HG03135 (cell line): ENCODE results near the gene SPDYE1.
A peak's percentile ranks its signal among the peaks of the same experiment; 100 is the strongest.
"Not testable (repeated sequence)": the region's sequence is repeated elsewhere in the genome, so short reads cannot be mapped to it uniquely, and the experiment has no call there.

ENCODE experiments used
- ATAC-seq: cut with Tn5 transposase; IDR thresholded peaks from one replicate; pipeline ENCODE4 v1.9.1; 2021; ENCODE audit warnings: mild to moderate bottlenecking, moderate library complexity; ENCODE audit not compliant: unreplicated experiment

The SPDYE1 gene

DNA sequence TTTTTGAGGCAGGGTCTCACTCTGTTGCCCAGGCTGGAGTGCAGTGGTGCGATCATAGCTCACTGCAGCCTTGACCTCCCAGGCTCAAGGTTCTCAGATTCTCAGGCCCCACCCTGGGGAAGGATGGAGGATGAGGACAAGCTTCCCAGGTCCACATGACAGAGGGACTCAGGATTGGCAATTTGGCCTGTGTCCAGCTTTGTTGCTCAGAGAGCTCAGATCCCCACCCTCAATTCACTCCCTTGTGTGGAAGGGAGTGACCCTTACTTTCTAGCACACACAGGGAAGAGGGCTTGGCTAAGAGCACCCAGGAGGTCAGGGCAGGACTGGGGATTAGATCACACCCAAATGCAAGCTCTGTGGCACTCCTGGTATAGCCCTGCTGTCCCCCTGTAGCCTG lies 6.9 kb upstream of the SPDYE1 start:
- ATAC-seq, result not testable (repeated sequence)

DNA sequence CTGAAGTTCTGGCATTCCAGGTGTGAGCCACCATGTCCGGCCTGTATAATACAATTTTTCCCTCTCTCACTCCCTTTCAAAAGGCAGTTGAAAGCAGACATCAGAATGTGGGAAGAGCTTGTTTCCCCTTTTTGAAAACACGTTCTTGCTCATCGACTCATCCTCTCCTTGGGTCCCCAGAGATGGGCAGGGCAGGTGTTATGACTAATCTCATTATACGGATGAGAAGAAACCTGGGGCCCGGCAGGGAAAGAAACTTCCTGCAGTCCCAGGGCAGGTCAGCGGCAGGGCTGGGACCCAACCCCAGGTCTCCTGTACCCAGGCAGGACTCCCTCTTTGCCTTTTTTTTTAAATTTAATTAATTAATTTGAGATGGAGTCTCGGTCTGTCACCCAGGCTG lies 4.8 kb upstream of the SPDYE1 start:
- ATAC-seq, result peak; percentile 71

DNA sequence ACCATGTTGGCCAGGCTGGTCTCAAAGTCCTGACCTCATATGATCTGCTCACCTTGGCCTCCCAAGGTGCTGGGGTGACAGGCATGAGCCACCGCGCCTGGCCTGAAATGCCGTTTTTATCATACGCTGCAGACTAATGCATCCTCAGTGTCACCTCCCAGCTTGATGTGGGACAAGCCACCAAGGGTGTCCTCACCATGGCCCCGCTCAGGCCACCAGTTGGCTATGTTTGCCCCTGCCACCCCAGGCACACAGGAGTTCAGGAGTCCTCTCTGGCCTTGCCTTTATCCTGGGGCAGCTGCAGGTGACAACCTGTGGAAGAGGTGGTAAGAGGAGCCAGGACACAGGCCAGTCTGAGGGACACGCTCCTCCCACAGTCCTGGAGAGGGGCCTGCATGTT lies 3.0 kb upstream of the SPDYE1 start:
- ATAC-seq, result not testable (repeated sequence)

DNA sequence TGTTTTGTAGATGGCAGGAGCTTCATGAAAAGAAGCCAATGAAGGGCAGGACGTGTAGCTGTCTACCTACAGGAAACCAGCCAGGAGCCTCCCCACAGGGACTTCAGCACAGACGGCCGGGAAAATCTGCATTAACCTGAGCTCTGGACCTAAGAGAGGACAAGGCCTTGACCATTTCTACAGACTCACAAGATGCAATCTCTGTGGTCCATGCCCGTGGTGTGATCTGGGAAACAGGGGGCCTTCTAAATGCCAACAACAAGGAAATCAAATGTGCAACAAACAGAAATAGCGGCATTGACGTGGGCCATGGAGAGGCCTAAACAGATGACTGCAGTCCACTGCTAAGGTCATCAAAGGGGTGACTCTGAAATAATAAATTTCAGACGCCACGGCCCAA lies 14.4 kb downstream of the SPDYE1 start:
- not testable (repeated sequence) for ATAC-seq

DNA sequence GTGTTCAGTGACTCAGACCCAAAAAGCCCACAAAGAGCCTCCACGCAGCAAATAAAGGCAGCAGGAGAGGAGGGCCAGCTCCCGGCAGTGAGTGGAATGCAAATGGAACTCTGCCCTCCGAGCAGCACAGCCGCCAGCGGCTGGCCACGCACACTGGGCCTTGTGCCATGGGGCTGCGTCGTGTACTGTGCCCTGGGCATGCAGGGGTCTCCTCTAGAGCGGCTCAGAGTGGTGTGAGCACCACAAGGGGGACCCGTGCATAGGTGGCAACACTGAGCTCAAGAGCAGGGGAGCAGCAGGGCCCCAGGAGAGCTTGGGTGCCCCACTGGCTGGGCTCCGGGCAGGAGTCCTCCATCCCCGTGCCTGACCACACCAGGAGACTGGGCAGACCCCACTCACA lies 17.4 kb downstream of the SPDYE1 start:
- not testable (repeated sequence) for ATAC-seq

DNA sequence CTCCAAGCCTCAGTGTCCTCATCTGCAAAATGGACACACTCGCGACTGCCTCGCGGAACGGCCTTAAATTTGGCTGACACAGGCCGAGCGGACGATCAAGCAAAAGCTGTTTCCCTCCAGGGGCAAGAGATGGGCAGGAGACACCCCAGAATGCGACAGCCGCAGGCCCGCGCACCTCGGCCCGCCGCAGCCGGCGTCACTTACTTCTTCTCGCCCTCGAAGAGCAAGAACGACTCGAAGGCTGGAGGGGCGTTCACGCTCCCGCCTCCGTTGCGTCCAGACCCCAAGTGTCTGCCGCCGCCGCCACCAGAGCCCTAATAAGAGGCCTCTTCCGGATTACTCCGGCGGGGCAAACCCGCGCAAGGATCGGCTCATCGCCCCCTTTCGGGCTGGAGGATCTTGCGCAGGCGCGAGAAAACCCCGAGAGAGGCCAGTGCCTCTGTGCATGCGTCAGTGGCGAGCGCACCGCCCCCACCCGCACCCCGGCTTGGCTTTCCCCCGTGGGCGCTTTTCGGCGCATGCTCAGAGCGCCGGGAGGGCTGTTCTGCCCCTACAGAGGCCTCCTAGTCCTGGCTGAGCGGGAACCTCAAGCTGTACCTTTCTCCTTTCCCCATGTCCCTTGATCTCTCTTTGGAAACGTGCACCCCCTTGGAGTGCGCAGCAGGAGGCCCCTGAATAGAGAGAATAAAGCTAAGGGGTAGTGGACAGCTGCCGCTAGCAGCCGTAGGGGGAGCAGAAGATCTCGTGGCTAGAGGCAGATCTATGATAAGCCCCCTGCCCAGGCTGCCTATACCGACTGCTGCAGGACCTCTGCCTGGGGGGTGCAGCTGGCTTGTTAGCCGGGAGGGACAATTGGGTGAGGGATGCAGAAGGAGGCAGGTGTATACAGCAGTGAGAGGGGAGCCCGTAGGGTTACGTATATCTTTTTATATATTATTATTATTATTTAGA lies 21.4 kb downstream of the SPDYE1 start:
- peak; percentile 89 for ATAC-seq

DNA sequence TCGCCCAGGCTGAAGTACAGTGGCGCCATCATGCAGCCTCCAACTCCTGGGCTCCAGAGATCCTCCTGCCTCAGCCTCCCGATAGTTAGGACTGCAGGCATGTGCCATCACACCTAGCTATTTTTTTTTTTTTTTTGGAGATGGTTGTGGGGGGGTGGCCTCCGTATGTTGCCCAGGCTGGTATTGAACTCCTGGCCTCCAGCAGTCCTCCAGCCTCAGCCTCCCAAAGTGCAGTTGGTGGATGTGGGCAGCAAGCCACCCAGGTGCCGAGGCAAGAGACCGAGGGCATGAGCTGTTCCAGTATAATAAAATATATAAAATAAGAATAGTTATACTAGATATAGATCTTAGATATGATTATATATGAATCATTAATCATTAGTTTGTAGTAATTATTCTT lies 22.1 kb downstream of the SPDYE1 start:
- ATAC-seq, result not testable (repeated sequence)

DNA sequence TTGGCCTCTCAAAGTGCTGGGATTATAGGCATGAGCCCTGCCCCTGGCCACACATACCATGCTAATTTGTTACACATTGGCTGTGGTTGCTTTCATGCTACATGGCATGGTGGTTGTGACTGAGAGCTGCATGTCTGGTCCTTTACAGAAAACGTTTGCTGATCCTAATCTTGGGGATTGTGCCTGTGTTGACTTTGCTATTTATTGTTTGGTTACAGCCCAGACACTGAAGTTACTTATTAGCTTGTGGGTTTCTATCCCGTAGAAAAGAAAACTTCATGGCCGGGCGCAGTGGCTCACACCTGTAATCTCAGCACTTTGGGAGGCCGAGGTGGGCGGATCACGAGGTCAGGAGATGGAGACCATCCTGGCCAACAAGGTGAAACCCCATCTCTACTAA lies 24.4 kb downstream of the SPDYE1 start:
- not testable (repeated sequence) for ATAC-seq

DNA sequence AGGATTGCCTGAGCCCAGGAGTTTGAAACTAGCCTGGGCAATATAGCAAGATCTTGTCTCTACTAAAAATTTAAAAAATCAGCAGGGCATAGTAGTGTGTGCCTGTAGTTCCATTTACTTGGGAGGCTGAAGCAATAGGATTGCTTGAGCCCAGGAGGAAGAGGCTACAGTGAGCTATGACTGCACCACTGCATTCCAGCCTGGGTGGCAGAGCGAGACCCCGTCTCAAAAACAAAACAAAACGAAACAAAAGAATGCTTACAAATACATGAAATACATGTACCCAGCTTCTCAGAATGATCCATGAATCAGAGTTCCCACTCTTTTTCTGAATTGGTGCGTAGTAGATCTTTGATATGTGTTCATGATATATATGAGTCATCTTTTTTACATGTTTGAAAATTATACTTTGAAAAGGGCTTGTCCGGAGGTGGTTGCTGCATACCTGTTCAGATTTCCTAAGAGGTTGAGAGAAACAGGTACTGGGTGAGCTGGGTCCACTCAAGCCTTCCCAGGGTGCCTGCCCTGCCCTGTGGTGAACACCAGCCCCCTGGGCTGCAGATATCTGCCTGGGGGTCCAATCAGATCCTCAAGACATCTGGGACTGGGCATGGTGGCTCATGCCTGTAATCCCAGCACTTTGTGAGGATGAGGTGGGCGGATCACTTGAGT lies 25.2 kb downstream of the SPDYE1 start:
- not testable (repeated sequence) for ATAC-seq

DNA sequence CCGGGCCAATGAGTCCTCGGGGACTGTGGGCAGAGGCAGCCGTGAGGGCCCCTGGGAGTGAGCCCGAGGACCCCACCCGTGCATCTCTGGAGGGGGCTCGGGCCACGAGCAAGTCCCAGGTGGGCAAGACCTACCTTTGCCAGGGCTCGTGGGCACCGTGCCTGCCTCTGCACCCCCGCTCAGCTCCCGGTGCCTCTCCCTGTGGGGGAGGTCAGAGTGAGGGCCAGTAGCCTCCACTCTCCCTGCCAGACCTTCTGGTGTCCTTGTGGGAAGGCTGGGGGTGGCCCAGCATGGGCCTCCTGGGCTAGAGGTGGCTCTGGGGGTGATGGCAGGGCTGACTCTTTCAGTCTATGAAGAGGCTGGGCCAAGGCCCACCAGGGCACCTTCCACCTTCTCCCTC lies 31.7 kb downstream of the SPDYE1 start:
- ATAC-seq, result not testable (repeated sequence)

DNA sequence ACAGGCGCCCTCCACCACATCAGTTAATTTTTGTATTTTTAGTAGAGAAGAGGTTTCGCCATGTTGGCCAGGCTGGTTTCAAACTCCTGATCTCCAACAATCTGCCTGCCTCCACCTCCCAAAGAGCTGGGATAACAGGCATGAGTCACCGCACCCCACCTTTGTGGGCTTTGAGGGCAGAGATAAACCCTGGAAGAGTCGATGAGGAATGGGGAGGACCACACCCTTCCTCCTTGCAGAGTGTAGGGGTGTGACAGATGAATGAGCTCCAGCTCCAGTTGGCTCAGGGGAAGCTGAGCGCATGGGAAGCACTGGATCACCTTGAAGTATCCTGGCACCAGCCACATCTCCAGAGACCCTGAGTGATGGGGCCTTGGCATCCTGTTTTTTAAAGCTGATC lies 32.3 kb downstream of the SPDYE1 start:
- ATAC-seq, result not testable (repeated sequence)

DNA sequence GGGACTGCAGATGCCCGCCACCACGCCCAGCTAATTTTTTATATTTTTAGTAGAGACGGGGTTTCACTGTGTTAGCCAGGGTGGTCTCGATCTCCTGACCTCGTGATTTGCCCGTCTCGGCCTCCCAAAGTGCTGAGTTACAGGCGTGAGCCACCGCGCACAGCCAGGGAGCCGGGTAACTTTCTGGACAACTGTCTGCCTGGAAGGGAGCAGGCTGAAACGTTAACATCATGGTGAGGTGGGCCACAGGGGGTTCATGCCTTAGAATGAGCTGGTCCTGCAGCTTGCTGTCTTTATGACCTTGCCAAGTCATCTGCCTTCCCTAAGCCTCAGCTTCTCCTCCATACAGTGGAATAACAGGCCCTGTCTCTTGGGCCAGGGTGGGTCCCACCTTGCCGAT lies 33.6 kb downstream of the SPDYE1 start:
- ATAC-seq, result not testable (repeated sequence)

DNA sequence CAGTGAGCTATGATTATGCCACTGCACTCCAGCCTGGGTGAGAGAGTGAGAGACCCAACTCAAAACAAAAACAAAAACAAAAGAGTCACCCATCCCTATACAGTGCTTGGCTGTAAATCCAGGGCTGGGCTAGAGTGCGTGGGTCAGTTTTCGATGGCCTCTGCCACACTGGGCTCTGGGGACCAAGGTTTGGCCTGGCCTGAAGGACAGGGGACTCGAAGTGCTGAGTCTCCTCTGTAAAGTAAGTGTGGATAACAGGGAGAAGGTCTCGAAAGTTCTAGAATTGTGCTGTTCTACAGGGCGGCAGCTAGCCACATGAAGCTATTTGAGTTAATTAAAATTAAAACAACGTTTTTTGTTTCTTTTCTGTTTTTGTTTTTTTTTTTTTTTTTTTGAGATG lies 34.3 kb downstream of the SPDYE1 start:
- ATAC-seq, result not testable (repeated sequence)

DNA sequence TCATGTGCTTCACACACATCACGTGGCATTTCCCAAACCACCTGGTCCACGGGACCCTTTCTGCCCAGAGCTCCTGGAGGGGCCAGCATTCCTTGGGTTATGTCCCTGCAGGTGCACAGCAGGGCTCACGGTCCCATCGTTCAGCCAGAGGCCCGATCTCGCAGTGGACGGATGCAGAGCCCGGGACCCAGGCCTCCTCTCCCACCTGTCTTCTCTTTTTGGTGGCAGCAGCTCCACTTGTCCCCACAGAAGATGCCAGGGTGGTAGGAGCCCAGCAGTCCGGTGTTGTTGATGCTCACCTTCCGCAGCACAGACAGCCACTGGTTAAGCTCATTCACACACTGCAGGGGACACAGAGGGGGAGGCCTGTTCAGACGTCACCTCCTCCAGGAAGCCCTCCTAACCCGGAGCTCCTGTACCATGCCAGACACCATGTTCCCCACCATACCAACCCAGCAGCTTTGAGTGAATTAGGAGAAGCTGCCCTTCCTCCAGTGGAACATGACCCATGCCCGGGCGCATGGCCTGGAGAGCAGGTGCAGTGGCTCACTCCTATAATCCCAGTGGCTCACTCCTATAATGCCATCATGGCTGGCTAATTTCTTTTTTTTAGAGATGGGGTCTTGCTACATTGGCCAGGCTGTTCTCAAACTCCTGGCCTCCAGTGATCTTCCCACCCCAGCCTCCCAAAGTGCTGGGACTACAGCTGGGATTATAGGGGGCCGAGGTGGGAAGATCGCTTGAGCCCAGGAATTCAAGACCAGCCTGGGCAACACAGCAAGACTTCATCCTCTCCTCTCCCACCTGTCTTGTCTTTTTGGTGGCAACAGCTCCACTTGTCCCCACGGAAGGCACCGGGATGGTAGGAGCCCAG lies 36.5 kb downstream of the SPDYE1 start:
- not testable (repeated sequence) for ATAC-seq

DNA sequence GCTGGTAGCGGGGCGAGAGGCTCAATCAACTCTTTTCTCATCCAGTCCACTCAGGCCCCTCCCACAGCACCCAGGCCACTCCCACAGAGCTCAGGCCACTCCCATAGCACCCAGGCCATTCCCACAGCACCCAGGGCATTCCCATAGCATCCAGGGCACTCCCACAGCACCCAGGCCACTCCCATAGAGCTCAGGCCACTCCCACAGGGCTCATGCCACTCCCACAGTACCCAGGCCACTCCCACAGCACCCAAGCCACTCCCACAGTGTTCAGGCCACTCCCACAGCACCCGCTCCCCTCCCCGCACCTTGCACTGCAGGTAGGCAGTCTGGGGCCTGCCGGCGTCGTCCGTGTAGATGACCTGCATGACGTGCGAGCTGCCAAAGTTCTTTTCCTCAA lies 38.7 kb downstream of the SPDYE1 start:
- not testable (repeated sequence) for ATAC-seq

DNA sequence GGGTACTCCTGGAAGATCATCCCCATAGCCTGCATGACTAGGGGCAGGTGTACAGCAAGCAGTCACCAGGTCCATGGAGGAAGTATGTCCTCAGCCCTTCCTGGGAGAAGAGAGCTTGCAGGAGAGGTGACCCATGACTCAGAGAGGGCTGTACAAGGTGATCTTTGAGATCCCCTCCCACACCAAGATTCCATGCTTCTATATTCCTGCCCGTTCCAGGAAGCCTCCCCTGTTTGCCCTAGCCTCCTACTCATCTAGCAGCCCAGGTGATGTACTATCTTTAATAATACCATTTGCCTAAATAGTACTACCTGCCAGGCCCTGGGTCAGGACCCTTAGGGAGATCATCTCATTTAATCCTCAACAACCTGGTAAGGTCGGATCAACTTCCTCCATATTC lies 40.3 kb downstream of the SPDYE1 start:
- ATAC-seq, result not testable (repeated sequence)

DNA sequence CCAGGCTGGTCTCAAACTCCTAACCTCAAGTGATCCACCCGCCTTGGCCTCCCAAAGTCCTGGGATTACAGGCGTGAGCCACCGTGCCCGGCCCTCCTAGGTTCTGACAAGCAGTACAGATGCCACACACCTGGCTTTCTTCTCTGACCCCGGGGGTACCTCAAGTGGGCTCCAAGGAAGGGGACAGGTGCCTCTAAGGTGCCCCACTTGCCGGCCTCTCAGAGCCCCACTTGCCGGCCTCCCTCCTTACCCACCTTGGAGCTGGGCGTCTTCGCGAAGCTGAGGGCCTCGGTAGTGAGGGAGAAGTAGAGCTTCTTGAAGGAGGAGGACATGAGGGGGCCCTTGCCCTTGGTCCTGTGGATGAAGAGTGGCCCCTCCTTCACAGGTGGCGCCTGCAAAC lies 40.9 kb downstream of the SPDYE1 start:
- not testable (repeated sequence) for ATAC-seq

DNA sequence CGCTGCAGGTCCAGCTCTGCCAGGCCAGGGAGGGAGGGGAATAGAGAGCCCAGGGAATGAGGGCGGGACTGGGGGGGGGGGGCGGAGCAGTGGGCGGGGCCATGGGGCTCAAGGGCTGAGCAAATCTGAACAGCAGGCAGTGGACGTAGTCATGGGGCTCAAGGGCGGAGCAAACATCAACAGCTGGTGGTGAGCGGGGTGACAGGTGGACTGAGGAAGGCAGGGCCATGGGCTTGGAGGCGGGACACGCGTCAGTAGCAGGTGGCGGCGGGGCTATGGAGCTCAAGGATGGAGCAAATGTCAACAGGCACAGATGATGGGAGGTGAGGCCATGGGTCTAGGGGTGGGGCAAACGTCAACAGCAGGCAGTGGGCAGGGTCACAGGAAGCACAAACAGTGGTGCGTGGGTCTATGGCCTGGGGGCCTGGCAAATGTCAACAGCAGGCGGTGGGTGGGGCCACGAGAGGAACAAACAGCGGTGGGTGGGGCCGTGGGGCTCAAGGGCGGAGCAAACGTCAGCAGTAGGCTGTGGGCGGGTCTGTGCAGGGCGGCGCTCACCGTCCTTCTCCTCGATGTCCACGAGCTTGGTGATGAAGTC lies 41.4 kb downstream of the SPDYE1 start:
- peak; percentile 52 for ATAC-seq

DNA sequence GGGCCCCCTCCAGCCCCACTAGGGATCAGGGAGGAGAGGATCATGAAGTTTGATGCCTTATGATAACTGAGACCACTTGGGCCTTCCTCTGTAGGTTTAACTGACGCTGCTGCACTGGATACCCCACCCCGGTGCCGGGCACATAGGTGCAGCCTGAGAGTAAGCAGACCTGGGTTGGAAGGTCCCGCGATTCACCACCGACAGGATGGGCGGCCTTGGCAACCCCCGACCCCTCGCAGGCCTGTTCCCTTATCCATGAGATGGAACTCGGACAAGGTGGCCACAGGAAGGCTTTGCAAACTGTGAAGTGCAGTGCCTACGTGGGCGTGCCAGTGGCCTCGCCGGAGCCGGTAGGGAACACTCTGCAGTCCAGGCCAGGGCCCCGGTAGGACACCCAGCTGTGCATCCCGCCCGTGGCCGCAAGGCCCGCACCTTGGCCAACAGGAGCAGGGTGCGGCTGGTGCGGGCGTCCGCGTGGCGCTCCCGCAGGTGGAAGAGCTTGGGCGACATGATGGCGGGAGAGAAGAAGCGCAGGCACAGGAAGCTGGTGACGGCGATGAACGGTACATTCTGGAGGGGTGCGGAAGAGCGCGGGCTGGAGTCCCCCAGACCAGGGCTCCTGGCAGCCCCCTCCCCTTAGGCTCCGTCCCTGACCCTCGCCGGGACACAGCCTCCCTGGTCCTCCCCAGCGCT lies 42.2 kb downstream of the SPDYE1 start:
- peak; percentile 18 for ATAC-seq

DNA sequence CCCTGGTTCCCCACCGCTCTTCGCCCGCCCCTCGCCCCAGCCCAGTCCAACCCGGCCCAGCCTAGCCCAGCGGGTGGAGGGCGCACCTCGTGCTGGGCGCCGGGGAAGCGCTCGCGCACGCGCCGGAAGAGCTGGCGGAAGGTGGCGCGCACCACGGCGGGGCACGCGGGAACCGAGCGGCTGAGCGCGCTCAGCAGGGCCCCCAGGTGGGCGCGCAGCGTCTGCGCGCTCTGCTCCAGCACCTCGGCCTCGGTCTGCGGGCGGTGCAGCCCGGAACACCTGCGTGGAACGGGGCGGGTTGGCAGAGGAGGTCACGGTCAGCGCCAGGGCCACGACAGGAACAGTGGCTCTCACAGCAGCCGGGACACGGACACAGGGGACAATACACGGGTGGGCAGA lies 42.8 kb downstream of the SPDYE1 start:
- peak; percentile 34 for ATAC-seq
